Measurements from ENCODE around the gene RIPOR2.
A peak's percentile ranks its signal among the peaks of the same experiment; 100 is the strongest.

Gene RIPOR2

GRCh38 chr6:24935366-24936152 is at the start of gene RIPOR2:
RIPOR2 (minus strand) TSS chr6:24935960; CDS start chr6:24935898, 62 bp downstream.
- TF ChIP-seq CTCF (IDR thresholded peaks at IDR 0.05; ENCODE audit: borderline replicate concordance, insufficient read depth, low read depth, low read length), result peak; percentile 31; the same call in 1 of the 2 replicates
- peak within 1 kb of the TSS; percentile 51 for H3K4me3 ChIP-seq (ENCODE audit: low read depth, low read length)

GRCh38 chr6:24985323-24985722 is 49.6 kb upstream of the RIPOR2 start:
- TF ChIP-seq CTCF (IDR thresholded peaks at IDR 0.05; ENCODE audit: borderline replicate concordance, insufficient read depth, low read depth, low read length), result no peak
- H3K4me3 ChIP-seq (ENCODE audit: low read depth, low read length), result no peak overlapping the region

- no peak overlapping the region for H3K4me3 ChIP-seq (ENCODE audit: low read depth, low read length)
- no peak for TF ChIP-seq CTCF (IDR thresholded peaks at IDR 0.05; ENCODE audit: borderline replicate concordance, insufficient read depth, low read depth, low read length)
Observed at GRCh38 chr6:24982231-24982630, 46.5 kb upstream of the RIPOR2 start.

GRCh38 chr6:24981386-24981760 is 45.6 kb upstream of the RIPOR2 start:
- no peak for TF ChIP-seq CTCF (IDR thresholded peaks at IDR 0.05; ENCODE audit: borderline replicate concordance, insufficient read depth, low read depth, low read length)
- no peak overlapping the region for H3K4me3 ChIP-seq (ENCODE audit: low read depth, low read length)

GRCh38 chr6:24980507-24981385 is 45.0 kb upstream of the RIPOR2 start:
- H3K4me3 ChIP-seq (ENCODE audit: low read depth, low read length), result no peak overlapping the region
- TF ChIP-seq CTCF (IDR thresholded peaks at IDR 0.05; ENCODE audit: borderline replicate concordance, insufficient read depth, low read depth, low read length), result no peak

- TF ChIP-seq CTCF (IDR thresholded peaks at IDR 0.05; ENCODE audit: borderline replicate concordance, insufficient read depth, low read depth, low read length), result no peak
- no peak overlapping the region for H3K4me3 ChIP-seq (ENCODE audit: low read depth, low read length)
Observed at GRCh38 chr6:24979176-24979575, 43.4 kb upstream of the RIPOR2 start.

All from GM12875 (cell line).